Fibroblast of mammary gland (primary cell): ENCODE results near the gene IER5L.

Source experiments
- DNase-seq: peaks from one replicate; pipeline ENCODE4 v3.0.0-alpha.2; 2010; ENCODE audit warnings: low read depth
- H3K4me3 ChIP-seq: 2 replicates; pipeline ENCODE4 v1.5.1; 2011; ENCODE audit warnings: low read depth, mild to moderate bottlenecking, low read length, moderate library complexity; ENCODE audit not compliant: control insufficient read depth
- CTCF ChIP-seq: conservative IDR thresholded peaks from 2 replicates; pipeline ENCODE4 v1.5.1; 2011; ENCODE audit warnings: low read depth, low read length, inconsistent platforms; ENCODE audit not compliant: control insufficient read depth, insufficient read depth

The IER5L gene

GRCh38 chr9:129146441-129146941 is 31.6 kb downstream of the IER5L start:
- peak; percentile 30 for DNase-seq
- no peak for TF ChIP-seq CTCF
- H3K4me3 ChIP-seq = no peak overlapping the region

- no peak overlapping the region for H3K4me3 ChIP-seq
- peak; percentile 97 for DNase-seq
- peak; percentile 9 for TF ChIP-seq CTCF
These were observed 32.2 kb downstream of the IER5L start for GRCh38 chr9:129145841-129146292.

GRCh38 chr9:129145316-129145715 is 32.7 kb downstream of the IER5L start:
- peak; percentile 65 for DNase-seq
- TF ChIP-seq CTCF = no peak
- no peak overlapping the region for H3K4me3 ChIP-seq

GRCh38 chr9:129143031-129143927 is 34.8 kb downstream of the IER5L start:
- peak overlapping the region; percentile 21 for H3K4me3 ChIP-seq
- TF ChIP-seq CTCF = peak; percentile 95
- peak; percentile 94 for DNase-seq

DNA sequence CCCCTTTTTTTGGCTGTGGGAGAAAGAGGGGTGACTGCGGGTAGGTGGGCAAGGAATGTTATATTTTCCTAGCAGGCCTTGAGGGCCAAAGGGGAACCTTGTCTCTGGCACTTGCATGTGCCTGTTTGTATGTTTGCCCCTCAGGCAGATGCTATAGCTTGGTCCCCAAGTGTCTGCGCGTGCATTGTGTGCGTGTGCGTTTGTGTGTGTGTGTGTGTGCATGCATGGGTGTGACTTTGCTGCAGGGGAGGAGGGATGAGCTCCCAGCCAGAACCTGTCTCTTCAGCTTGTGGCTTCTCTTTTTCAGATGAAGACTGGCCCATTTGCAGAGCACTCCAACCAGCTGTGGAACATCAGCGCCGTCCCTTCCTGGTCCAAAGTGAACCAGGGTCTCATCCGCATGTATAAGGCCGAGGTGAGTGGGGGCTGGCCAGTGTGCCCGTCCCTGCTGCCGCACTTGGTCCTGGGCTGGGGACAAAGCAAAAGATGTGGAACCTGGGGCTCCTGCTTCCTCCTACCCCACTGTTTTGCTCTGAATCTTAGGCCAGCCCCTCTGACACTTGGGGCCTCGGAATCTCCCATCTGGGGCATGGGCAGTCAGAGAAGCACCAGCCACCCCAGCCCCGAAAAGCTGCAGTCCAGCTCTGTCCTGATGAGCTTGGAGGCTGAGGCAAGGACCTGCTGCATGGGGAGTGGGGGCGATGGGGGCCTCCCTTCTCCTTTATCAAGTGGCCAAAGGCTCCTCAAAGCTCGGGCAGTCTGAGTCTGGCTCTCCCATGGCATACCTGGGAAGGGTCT is 35.7 kb downstream of the IER5L start:
- DNase-seq = no peak
- no peak for TF ChIP-seq CTCF
- peak overlapping the region; percentile 17 for H3K4me3 ChIP-seq
